Gastroesophageal sphincter (tissue), 3 donors: Measurements from ENCODE around the gene GRIK3.

Experiments used
- CTCF ChIP-seq, 4 experiments: fragments of 200-600 bp in 2 of 4; fragments of 450-650 bp in 2 of 4; sonication (generic) in 1 of 4; IDR thresholded peaks; one replicate each; pipeline ENCODE4 v1.5.1; 2017 to 2019; ENCODE audit warnings: antibody characterized with exemption in 4 of 4, mild to moderate bottlenecking in 2 of 4, moderate library complexity in 2 of 4
- EP300 ChIP-seq: sonication (generic); formaldehyde crosslinking; IDR thresholded peaks from one replicate; pipeline ENCODE4 v1.6.1; 2017; ENCODE audit warnings: antibody characterized with exemption, mild to moderate bottlenecking
- POLR2A ChIP-seq, 2 donors: fragments of 450-650 bp; IDR thresholded peaks; one replicate each; pipeline ENCODE4 v1.6.1; 2017; ENCODE audit warnings: antibody characterized with exemption in 2 of 2, mild to moderate bottlenecking in 2 of 2, moderate library complexity in 1 of 2
- POLR2AphosphoS5 ChIP-seq: sonication (generic); formaldehyde crosslinking; IDR thresholded peaks from one replicate; pipeline ENCODE4 v1.6.1; 2017; ENCODE audit warnings: antibody characterized with exemption

- TF ChIP-seq CTCF (IDR thresholded peaks at IDR 0.05) (no peak), POLR2A (IDR thresholded peaks at IDR 0.05) (no peak), POLR2AphosphoS5 (no peak), EP300 (no peak)
These were observed 145.4 kb downstream of the GRIK3 start for GRCh38 chr1:36888811-36889477.
